ENCODE data around the gene TOMM70. TPM values are rescaled to one million over a fixed set of nuclear protein-coding genes. Genes with fewer than 3 reads are reported as not detected.
"Not testable (repeated sequence)": the region's sequence is repeated elsewhere in the genome, so short reads cannot be mapped to it uniquely, and the experiment has no call there.

The TOMM70 gene
- total and polyA plus RNA-seq, 10 of the 15 experiments (the other 5 are each of a cell fraction or from before 2014, with no cell fraction given), result 12.7 to 64.1 (median 41.3) TPM

GRCh38 chr3:100351770-100352169 is 49.1 kb downstream of the TOMM70 start:
- RAD21 ChIA-PET (ENCODE audit: unreplicated experiment); POLR2A ChIA-PET; DNase-seq (ENCODE audit: low read depth, low spot score); H3K27ac ChIP-seq (ENCODE audit: control insufficient read depth, insufficient read depth); H4K20me1 ChIP-seq (ENCODE audit: control insufficient read depth, insufficient read depth); H3K4me1 ChIP-seq (ENCODE audit: control insufficient read depth, insufficient read depth, low read length); H3K79me2 ChIP-seq (ENCODE audit: control insufficient read depth, insufficient read depth, low read length); FAIRE-seq; intact Hi-C loops (cut with micrococcal nuclease; ENCODE audit: unreplicated experiment); ATAC-seq; H3K4me2 ChIP-seq (ENCODE audit: control insufficient read depth, insufficient read depth); BruUV-seq (replicated peaks); H3K9me3 ChIP-seq (replicated peaks; ENCODE audit: control insufficient read depth, insufficient read depth, low read length); H3K9ac ChIP-seq (ENCODE audit: control insufficient read depth, insufficient read depth, low read length); CTCF ChIA-PET; SMC1A ChIA-PET (ENCODE audit: uncharacterized antibody, unreplicated experiment); H2AFZ ChIP-seq (ENCODE audit: control insufficient read depth, low read depth, low read length); H3K4me3 ChIP-seq; H3K27me3 ChIP-seq (replicated peaks in 1 of 2; ENCODE audit: control insufficient read depth in 2 of 2, insufficient read depth in 2 of 2, low read length in 1 of 2); in situ Hi-C loops (cut with MboI): not testable (repeated sequence)
- 100% methylated on average over 1 of the region's 2 CpGs for WGBS (ENCODE audit: insufficient coverage, insufficient replicate concordance, low lambda C conversion rate, missing lambda C conversion rate)
- H3K36me3 ChIP-seq (ENCODE audit: control insufficient read depth in 2 of 2, insufficient read depth in 2 of 2, low read length in 1 of 2), result peaks cover 10 to 32% of the 10 kb centered on the region in 2 experiments

GRCh38 chr3:100348727-100349126 is 52.2 kb downstream of the TOMM70 start:
- Histone ChIP-seq H3K27ac (ENCODE audit: control insufficient read depth, insufficient read depth) (no peak overlapping the region), H3K4me3 (no peak overlapping the region), H2AFZ (ENCODE audit: control insufficient read depth, low read depth, low read length) (no peak overlapping the region), H3K27me3 (replicated peaks in 1 of 2; ENCODE audit: control insufficient read depth in 2 of 2, insufficient read depth in 2 of 2, low read length in 1 of 2) (no peaks in the 10 kb centered on the region), H3K36me3 (ENCODE audit: control insufficient read depth in 2 of 2, insufficient read depth in 2 of 2, low read length in 1 of 2) (peaks cover 9 to 24% of the 10 kb centered on the region in 2 experiments), H4K20me1 (ENCODE audit: control insufficient read depth, insufficient read depth) (no peaks in the 10 kb centered on the region), H3K79me2 (ENCODE audit: control insufficient read depth, insufficient read depth, low read length) (no peaks in the 10 kb centered on the region; the same call in 1 of the 2 replicates), H3K4me2 (ENCODE audit: control insufficient read depth, insufficient read depth) (no peak overlapping the region), H3K9me3 (replicated peaks; ENCODE audit: control insufficient read depth, insufficient read depth, low read length) (peaks cover 5% of the 10 kb centered on the region; the same call in 2 of the 3 replicates), H3K4me1 (ENCODE audit: control insufficient read depth, insufficient read depth, low read length) (no peaks in the 10 kb centered on the region), H3K9ac (ENCODE audit: control insufficient read depth, insufficient read depth, low read length) (no peak overlapping the region)
- no peak for TF ChIP-seq NKRF (conservative IDR thresholded peaks at IDR 0.05)
- TF ChIP-seq FOXM1 (IDR thresholded peaks at IDR 0.05; ENCODE audit: low read depth, low read length), result no peak
- TF ChIP-seq TCF12 (IDR thresholded peaks at IDR 0.05; ENCODE audit: low read depth, low read length), result no peak
- no peak for TF ChIP-seq CBFB (IDR thresholded peaks at IDR 0.05; ENCODE audit: low read depth)
- TF ChIP-seq YBX1 (IDR thresholded peaks at IDR 0.05), result no peak
- TF ChIP-seq FOXK2 (IDR thresholded peaks at IDR 0.05), result no peak
- TF ChIP-seq JUND (IDR thresholded peaks at IDR 0.05; ENCODE audit: low read depth, low read length), result no peak
- no peak for TF ChIP-seq ATF2 (IDR thresholded peaks at IDR 0.05; ENCODE audit: low read length)
- no peak for TF ChIP-seq WRNIP1 (IDR thresholded peaks at IDR 0.05; ENCODE audit: borderline replicate concordance, low read depth, low read length)
- no peak for TF ChIP-seq SMARCA5 (IDR thresholded peaks at IDR 0.05)
- no peak for TF ChIP-seq TCF7 (IDR thresholded peaks at IDR 0.05; ENCODE audit: borderline replicate concordance)
- no peak for TF ChIP-seq NFXL1 (IDR thresholded peaks at IDR 0.05; ENCODE audit: borderline replicate concordance)
- in situ Hi-C loops (cut with MboI), result no loop called here
- RAD21 ChIA-PET (ENCODE audit: unreplicated experiment), result no interaction called here
- ATAC-seq, result no peak
- BruUV-seq (replicated peaks), result no TSS peak
- CTCF ChIA-PET, result interaction anchor here (0.6 to 1.8 kb wide), 4 partner anchors 10 to 1666 kb away, joined by 3 to 4 read pairs (median 3); no protein-coding TSS in a partner anchor
- intact Hi-C loops (cut with micrococcal nuclease; ENCODE audit: unreplicated experiment), result no loop called here
- SMC1A ChIA-PET (ENCODE audit: uncharacterized antibody, unreplicated experiment), result interaction anchor here (0.6 kb wide), 2 partner anchors 8 to 11 kb away, joined by 3 read pairs; no protein-coding TSS in a partner anchor
- no peak for FAIRE-seq
- WGBS (ENCODE audit: insufficient coverage, insufficient replicate concordance, low lambda C conversion rate, missing lambda C conversion rate), result 98% methylated on average over 5 of the region's 5 CpGs
- POLR2A ChIA-PET, result interaction anchor here (0.7 kb wide), 2 partner anchors 11 to 300 kb away, joined by 4 to 5 read pairs; no protein-coding TSS in a partner anchor
- no peak for DNase-seq (ENCODE audit: low read depth, low spot score)
